ENCODE results near the gene GTF2H2. TPM values are rescaled to one million over a fixed set of nuclear protein-coding genes. Genes with fewer than 3 reads are reported as not detected.

The GTF2H2 gene
- total RNA-seq (2022; extraction: Qiagen RNA extraction), result 9.0 to 14.1 TPM (median 9.5 TPM) in 5 replicates

GRCh38 chr5:71067262-71067928, at the start of gene GTF2H2:
GTF2H2 (minus strand) TSS chr5:71067676; CDS start chr5:71062763, 4,913 bp downstream.

GRCh38 chr5:71025289-71025953, 42.1 kb downstream of the GTF2H2 start, which contains the start of gene NAIP:
NAIP (minus strand) TSS chr5:71025339; CDS start chr5:71012915, 12,424 bp downstream.

Other genes with a start within 250 kb of the GTF2H2 start
- 0.58 to 2.2 TPM (median 1.2 TPM) in 5 replicates for gene SERF1A, start 167.0 kb downstream of the GTF2H2 start, total RNA-seq (2022; extraction: Qiagen RNA extraction)
- 44.8 to 55.7 TPM (median 53.6 TPM) in 5 replicates for gene SMN1, start 142.6 kb downstream of the GTF2H2 start, total RNA-seq (2022; extraction: Qiagen RNA extraction)
- 0.35 to 0.48 TPM (median 0.45 TPM) in 5 replicates for gene NAIP, start 42.3 kb downstream of the GTF2H2 start, total RNA-seq (2022; extraction: Qiagen RNA extraction)